ENCODE measurements around the gene RPP30.

DNA sequence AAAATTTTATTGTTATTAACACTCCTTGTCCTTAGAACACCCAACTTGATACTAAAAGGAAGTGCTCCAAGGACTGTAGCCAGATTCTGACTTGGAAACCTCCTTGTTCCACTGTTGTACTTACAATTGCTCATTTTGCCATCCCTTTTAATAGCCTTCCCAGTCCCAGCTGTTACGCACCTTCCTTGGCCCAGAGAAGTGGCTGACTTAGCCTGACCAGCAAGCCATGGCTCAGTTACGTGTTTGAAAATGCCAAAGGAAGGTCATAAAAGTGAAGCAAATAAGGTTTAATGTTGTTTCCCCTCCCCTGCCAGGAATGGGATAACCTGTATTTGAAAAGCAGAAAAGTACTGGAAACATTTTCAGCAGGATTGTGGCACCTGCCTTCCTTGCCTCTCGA, 52.8 kb downstream of the RPP30 start:
- TF ChIP-seq POLR2A (IDR thresholded peaks at IDR 0.05; ENCODE audit: low read length) (no peak), GATA1 (IDR thresholded peaks at IDR 0.05; ENCODE audit: low read depth, low read length) (no peak)
